ENCODE measurements around the gene PTPN5. TPM values are rescaled to one million over a fixed set of nuclear protein-coding genes. Genes with fewer than 3 reads are reported as not detected.

Gene PTPN5
- total RNA-seq, 1 experiment from 2014 or later, result not detected

DNA sequence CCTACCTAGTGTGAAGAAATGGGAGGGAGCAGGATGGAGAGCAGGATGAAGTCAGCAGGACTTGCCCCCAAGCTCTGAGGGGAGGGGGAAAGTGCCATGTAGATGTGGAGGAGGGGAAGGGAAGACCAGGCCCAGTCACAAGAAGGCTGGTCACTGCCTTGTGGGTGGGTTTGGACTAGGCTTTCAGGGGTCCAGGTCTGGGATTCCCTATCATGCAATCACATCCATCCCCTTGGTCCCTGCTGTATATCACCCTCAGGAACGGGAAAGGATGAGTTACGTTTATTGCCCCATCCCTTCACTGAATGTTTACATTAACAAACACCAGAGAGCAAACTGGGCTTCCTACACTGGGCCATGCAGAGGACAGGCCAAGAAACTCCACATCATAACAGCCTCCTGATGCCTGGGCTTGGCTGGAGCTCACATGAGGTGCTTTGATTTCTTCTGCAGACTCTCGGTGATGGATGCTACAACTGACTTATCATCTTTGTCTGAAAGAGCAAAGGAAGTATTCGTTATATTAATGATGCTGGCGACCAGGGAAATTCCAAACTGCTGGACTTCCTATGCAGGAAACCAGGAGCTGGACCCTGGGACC is 87.5 kb downstream of the PTPN5 start:
- Mint-ChIP-seq H3K27ac (ENCODE audit: unreplicated experiment) (no peak overlapping the region), H3K4me3 (ENCODE audit: unreplicated experiment) (no peak overlapping the region), H3K36me3 (ENCODE audit: insufficient read depth, unreplicated experiment) (no peaks in the 10 kb centered on the region), H3K9me3 (ENCODE audit: unreplicated experiment) (no peaks in the 10 kb centered on the region), H3K4me1 (ENCODE audit: low read depth, unreplicated experiment) (peaks cover 17% of the 10 kb centered on the region), H3K27me3 (ENCODE audit: insufficient read depth, unreplicated experiment) (peaks cover 23% of the 10 kb centered on the region)
- DNase-seq, result no peak
- H3K27me3 ChIP-seq (replicated peaks; ENCODE audit: control insufficient read depth, insufficient read depth, low read length), result peaks cover 1% of the 10 kb centered on the region
- intact Hi-C loops (cut with micrococcal nuclease; ENCODE audit: unreplicated experiment), result no loop called here
- H3K36me3 ChIP-seq (ENCODE audit: control insufficient read depth, insufficient read depth, low read length), result no peaks in the 10 kb centered on the region
- BruUV-seq (replicated peaks), result no TSS peak
- POLR2A ChIA-PET, result interaction anchor here (0.6 kb wide), 1 partner anchor 177 kb away, joined by 3 read pairs; the partner anchor contains the start of gene TSG101
- CTCF ChIA-PET, result interaction anchor here (0.6 to 1.3 kb wide), 2 partner anchors 52 to 164 kb away, joined by 3 read pairs; no protein-coding TSS in a partner anchor
- H3K4me3 ChIP-seq (ENCODE audit: low read depth, low read length), result no peak overlapping the region
- peaks cover 4% of the 10 kb centered on the region for H3K4me1 ChIP-seq
- H3K9me3 ChIP-seq, result no peaks in the 10 kb centered on the region
- TF ChIP-seq, protein P1, sequence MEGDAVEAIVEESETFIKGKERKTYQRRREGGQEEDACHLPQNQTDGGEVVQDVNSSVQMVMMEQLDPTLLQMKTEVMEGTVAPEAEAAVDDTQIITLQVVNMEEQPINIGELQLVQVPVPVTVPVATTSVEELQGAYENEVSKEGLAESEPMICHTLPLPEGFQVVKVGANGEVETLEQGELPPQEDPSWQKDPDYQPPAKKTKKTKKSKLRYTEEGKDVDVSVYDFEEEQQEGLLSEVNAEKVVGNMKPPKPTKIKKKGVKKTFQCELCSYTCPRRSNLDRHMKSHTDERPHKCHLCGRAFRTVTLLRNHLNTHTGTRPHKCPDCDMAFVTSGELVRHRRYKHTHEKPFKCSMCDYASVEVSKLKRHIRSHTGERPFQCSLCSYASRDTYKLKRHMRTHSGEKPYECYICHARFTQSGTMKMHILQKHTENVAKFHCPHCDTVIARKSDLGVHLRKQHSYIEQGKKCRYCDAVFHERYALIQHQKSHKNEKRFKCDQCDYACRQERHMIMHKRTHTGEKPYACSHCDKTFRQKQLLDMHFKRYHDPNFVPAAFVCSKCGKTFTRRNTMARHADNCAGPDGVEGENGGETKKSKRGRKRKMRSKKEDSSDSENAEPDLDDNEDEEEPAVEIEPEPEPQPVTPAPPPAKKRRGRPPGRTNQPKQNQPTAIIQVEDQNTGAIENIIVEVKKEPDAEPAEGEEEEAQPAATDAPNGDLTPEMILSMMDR (IDR thresholded peaks at IDR 0.05; ENCODE audit: insufficient read depth in 1 of 2, low read depth in 1 of 2, low read length in 1 of 2, severe bottlenecking in 1 of 2, unreplicated experiment in 1 of 2), result no peak

DNA sequence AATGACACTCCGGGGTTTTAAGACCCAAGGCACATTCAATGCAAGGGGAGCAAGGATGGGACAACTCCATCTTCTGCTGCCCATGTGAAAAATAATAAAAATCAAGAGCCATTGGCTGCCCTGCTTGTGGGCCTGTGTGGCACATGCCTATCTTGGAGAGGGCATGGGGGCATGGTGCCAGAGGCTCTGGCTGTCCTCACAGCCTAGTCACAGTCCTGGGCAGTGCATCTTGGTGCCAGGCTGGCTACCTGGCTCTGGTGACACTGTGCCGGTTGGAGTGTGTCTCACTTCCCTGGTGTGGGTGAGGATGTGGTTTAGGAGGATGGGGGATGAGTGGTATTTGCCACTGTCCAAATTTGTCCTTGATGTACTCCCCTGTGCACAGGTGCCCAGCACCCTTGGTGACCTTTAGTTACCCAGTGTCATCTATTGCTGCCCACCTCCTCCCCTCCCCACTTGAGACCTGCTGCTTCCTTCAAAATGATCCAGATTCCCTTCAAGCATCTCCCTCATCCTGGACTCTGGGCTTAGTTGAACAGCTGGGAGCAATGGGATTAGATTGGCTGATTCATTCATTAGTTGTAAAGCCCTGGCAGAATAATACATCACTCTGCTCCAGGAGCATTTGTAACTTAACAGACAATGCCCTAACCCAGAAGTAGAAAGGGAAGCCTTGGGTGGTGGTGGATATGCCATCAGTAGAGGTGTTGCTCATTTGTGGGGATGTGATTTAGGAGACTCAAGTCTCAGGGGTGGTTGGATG is 88.4 kb downstream of the PTPN5 start:
- DNase-seq, result no peak
- Mint-ChIP-seq H3K27ac (ENCODE audit: unreplicated experiment) (no peak overlapping the region), H3K9me3 (ENCODE audit: unreplicated experiment) (no peaks in the 10 kb centered on the region), H3K4me3 (ENCODE audit: unreplicated experiment) (no peak overlapping the region), H3K4me1 (ENCODE audit: low read depth, unreplicated experiment) (peaks cover 19% of the 10 kb centered on the region), H3K27me3 (ENCODE audit: insufficient read depth, unreplicated experiment) (peaks cover 23% of the 10 kb centered on the region), H3K36me3 (ENCODE audit: insufficient read depth, unreplicated experiment) (peaks cover 2% of the 10 kb centered on the region)
- no TSS peak for BruUV-seq (replicated peaks)
- POLR2A ChIA-PET, result no interaction called here
- intact Hi-C loops (cut with micrococcal nuclease; ENCODE audit: unreplicated experiment), result no loop called here
- Histone ChIP-seq H3K9me3 (no peaks in the 10 kb centered on the region), H3K36me3 (ENCODE audit: control insufficient read depth, insufficient read depth, low read length) (no peaks in the 10 kb centered on the region), H3K27me3 (replicated peaks; ENCODE audit: control insufficient read depth, insufficient read depth, low read length) (peaks cover 1% of the 10 kb centered on the region), H3K4me3 (ENCODE audit: low read depth, low read length) (no peak overlapping the region), H3K4me1 (peaks cover 4% of the 10 kb centered on the region)
- CTCF ChIA-PET, result interaction anchor here (0.6 kb wide), 1 partner anchor 51 kb away, joined by 3 read pairs; no protein-coding TSS in a partner anchor
- TF ChIP-seq, protein P1 (IDR thresholded peaks at IDR 0.05; ENCODE audit: insufficient read depth in 1 of 2, low read depth in 1 of 2, low read length in 1 of 2, severe bottlenecking in 1 of 2, unreplicated experiment in 1 of 2), result no peak

DNA sequence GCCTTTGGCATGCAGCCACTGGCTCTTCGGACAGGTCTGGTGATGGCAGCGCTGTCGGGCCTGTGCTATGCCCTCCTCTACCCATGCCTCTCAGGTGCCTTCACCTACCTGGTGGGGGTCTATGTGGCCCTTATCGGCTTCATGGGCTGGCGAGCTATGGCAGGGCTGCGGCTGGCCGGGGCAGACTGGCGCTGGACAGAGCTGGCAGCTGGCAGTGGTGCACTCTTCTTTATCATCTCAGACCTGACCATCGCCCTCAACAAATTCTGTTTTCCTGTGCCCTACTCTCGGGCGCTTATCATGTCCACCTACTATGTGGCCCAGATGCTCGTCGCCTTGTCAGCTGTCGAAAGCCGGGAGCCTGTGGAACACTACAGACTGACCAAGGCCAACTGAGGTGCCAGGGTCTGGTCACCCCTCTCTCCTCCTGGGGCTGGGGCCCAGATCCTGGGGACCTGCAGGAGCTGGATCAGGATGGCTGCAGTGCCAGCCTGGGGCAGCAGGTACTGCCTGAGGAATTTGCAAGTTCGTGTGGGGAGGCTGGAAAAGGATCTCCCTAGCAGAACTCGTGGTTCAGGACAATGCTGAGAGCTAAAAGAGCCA is 89.9 kb downstream of the PTPN5 start:
- ChIA-PET CTCF (no interaction called here), POLR2A (no interaction called here)
- Mint-ChIP-seq H3K27me3 (ENCODE audit: insufficient read depth, unreplicated experiment) (peaks cover 29% of the 10 kb centered on the region), H3K27ac (ENCODE audit: unreplicated experiment) (no peak overlapping the region), H3K9me3 (ENCODE audit: unreplicated experiment) (no peaks in the 10 kb centered on the region), H3K4me1 (ENCODE audit: low read depth, unreplicated experiment) (peaks cover 20% of the 10 kb centered on the region), H3K4me3 (ENCODE audit: unreplicated experiment) (no peak overlapping the region), H3K36me3 (ENCODE audit: insufficient read depth, unreplicated experiment) (peaks cover 4% of the 10 kb centered on the region)
- Histone ChIP-seq H3K9me3 (no peaks in the 10 kb centered on the region), H3K4me1 (peaks cover 4% of the 10 kb centered on the region), H3K27me3 (replicated peaks; ENCODE audit: control insufficient read depth, insufficient read depth, low read length) (peaks cover 1% of the 10 kb centered on the region), H3K4me3 (ENCODE audit: low read depth, low read length) (no peak overlapping the region), H3K36me3 (ENCODE audit: control insufficient read depth, insufficient read depth, low read length) (no peaks in the 10 kb centered on the region)
- no TSS peak for BruUV-seq (replicated peaks)
- TF ChIP-seq, protein P1 (IDR thresholded peaks at IDR 0.05; ENCODE audit: insufficient read depth in 1 of 2, low read depth in 1 of 2, low read length in 1 of 2, severe bottlenecking in 1 of 2, unreplicated experiment in 1 of 2), result no peak
- DNase-seq, result no peak
- intact Hi-C loops (cut with micrococcal nuclease; ENCODE audit: unreplicated experiment), result no loop called here
